AG04450 (cell line): Measurements from ENCODE around the gene ZNF365. TPM values are rescaled to one million over a fixed set of nuclear protein-coding genes. Genes with fewer than 3 reads are reported as not detected.
"Not testable (repeated sequence)": the region's sequence is repeated elsewhere in the genome, so short reads cannot be mapped to it uniquely, and the experiment has no call there.

ENCODE experiments used
- CTCF ChIA-PET: fragments of 300-600, 350-600 bp; formaldehyde crosslinking; extraction: SDS; loops from one replicate; lab custom pipeline; 2022; ENCODE audit warnings: antibody characterized with exemption, inconsistent platforms; lab: Charles Lee
- POLR2A ChIA-PET: fragments of 350-600 bp; formaldehyde crosslinking; extraction: SDS; loops from one replicate; lab custom pipeline; 2021; ENCODE audit warnings: antibody characterized with exemption, inconsistent platforms; lab: Yijun Ruan, JAX
- DNase-seq: peaks from one replicate; pipeline ENCODE4 v3.0.0-alpha.2; 2011; ENCODE audit warnings: low read depth, low spot score
- H3K27ac ChIP-seq: one replicate; pipeline ENCODE4 v1.5.1; 2012; ENCODE audit warnings: low read depth, low read length, control low read depth
- H3K27me3 ChIP-seq: one replicate; pipeline ENCODE4 v1.6.0; 2012; ENCODE audit warnings: low read length; ENCODE audit not compliant: control insufficient read depth, insufficient read depth
- H3K4me3 ChIP-seq: 2 replicates; pipeline ENCODE4 v1.5.1; 2011; ENCODE audit warnings: mild to moderate bottlenecking, low read depth, low read length, control low read depth
- H3K9me3 ChIP-seq: 2 replicates; pipeline ENCODE4 v1.5.1; 2012; ENCODE audit warnings: low read length; ENCODE audit not compliant: control insufficient read depth, insufficient read depth
- CTCF ChIP-seq: IDR thresholded peaks from 2 replicates; pipeline ENCODE4 v1.5.1; 2011; ENCODE audit warnings: low read depth, low read length, control low read depth, inconsistent platforms
- polyA plus RNA-seq: library from polyadenylated mRNA; depleted of rRNA; stranded (reverse); fragments of >200 nt; gene quantifications from 2 replicates; pipeline ENCODE4 v1.2.3, GENCODE V29; 2011

Gene ZNF365
- polyA plus RNA-seq, 1 experiment, result 3.9 TPM

DNA sequence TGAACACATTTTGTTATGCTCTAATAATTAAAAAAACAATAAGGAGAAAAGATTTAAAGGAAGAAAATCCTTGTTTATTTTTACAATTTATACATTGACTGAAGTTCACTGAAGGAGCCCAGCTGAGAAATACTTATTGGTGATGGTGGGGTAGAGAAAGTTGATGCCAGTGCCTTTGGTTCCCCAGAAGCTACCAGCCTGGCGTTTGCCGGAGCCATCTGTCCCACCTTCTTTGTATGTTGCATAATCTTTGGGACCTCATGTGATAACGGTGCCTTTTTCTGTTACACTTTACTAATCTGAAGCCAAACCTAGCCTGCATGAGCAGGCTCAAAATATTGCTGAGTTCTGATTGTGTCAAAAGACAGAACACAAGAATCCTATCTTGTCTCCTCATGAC lies 22.7 kb downstream of the ZNF365 start:
- no peak for DNase-seq
- no peaks in the 10 kb centered on the region for H3K9me3 ChIP-seq
- ChIA-PET CTCF (no interaction called here), POLR2A (no interaction called here)
- no peak overlapping the region for H3K4me3 ChIP-seq
- H3K27ac ChIP-seq, result no peak overlapping the region
- no peak for TF ChIP-seq CTCF
- H3K27me3 ChIP-seq, result no peaks in the 10 kb centered on the region

DNA sequence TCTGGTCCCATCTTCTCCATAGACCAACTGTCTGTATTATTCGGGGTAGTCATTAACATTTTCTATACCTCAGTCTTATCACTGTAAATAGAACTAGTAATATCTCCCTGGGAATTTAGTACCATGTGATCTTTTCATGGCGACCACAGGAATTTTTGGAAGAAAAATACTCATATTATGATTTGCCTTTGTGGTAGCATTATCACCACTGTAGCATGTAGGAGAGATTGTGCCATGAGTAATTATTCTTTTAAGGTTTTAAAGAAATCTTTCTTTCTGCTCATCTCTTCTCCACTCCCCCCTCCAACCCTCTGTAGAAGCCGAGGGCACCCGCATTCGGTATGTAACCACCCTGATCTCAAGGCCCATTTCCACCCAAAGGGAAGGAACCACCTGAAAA lies 25.0 kb downstream of the ZNF365 start:
- no peak for DNase-seq
- H3K4me3 ChIP-seq, result no peak overlapping the region
- CTCF ChIA-PET, result interaction anchor here (1.0 kb wide), 1 partner anchor 38 kb away, joined by 4 read pairs; no protein-coding TSS in a partner anchor
- H3K27me3 ChIP-seq, result no peaks in the 10 kb centered on the region
- POLR2A ChIA-PET, result no interaction called here
- H3K27ac ChIP-seq, result no peak overlapping the region
- TF ChIP-seq CTCF, result no peak
- no peaks in the 10 kb centered on the region for H3K9me3 ChIP-seq

GRCh38 chr10:62402508-62402907 lies 28.3 kb downstream of the ZNF365 start:
- Histone ChIP-seq H3K4me3 (no peak overlapping the region), H3K27ac (no peak overlapping the region), H3K9me3 (peaks cover 2% of the 10 kb centered on the region; the same call in 1 of the 2 replicates), H3K27me3 (no peaks in the 10 kb centered on the region)
- CTCF ChIA-PET, result interaction anchor here (0.7 to 0.8 kb wide), 2 partner anchors 35 to 451 kb away, joined by 3 read pairs; no protein-coding TSS in a partner anchor
- no peak for TF ChIP-seq CTCF
- DNase-seq, result no peak
- POLR2A ChIA-PET, result no interaction called here

DNA sequence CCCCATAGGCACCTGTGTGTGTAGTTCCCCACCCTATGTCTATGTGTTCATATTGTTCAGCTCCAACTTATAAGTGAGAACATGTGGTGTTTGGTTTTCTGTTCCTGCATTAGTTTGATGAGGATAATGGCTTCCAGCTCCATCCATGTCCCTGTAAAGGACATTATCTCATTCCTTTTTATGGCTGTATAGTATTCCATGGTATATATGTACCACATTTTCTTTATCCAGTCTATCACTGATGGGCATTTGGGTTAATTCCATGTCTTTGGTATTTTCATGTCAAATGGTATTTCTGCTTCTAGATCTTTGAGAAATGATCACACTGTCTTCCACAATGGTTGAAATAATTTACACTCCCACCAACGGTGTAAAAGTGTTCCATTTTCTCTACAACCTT lies 36.4 kb downstream of the ZNF365 start:
- DNase-seq, CTCF ChIA-PET: not testable (repeated sequence)

DNA sequence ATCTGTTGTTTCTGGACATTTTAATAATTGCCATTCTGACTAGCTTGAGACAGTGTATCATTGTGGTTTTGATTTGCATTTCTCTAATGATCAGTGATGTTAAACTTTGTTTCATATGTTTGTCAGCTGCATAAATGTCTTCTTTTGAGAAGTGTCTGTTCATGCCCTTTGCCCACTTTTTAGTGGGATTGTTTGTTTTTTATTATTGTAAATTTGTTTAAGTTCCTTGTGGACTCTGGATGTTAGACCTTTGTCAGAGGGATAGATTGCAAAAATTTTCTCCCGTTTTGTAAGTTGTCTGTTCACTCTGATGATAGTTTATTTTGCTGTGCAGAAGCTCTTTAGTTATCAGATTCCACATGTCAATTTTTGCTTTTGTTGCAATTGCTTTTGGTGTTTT lies 36.8 kb downstream of the ZNF365 start:
- POLR2A ChIA-PET, CTCF ChIA-PET, H3K27ac ChIP-seq, H3K27me3 ChIP-seq, H3K9me3 ChIP-seq, DNase-seq, H3K4me3 ChIP-seq: not testable (repeated sequence)

More for the DNA sequence above, 36.4 kb downstream of the ZNF365 start:
- H3K4me3 ChIP-seq, H3K27ac ChIP-seq, POLR2A ChIA-PET, H3K27me3 ChIP-seq, H3K9me3 ChIP-seq: not testable (repeated sequence)

GRCh38 chr10:62413048-62413447 lies 38.9 kb downstream of the ZNF365 start:
- ChIA-PET CTCF (interaction anchor here (1.5 kb wide), 1 partner anchor 24 kb away, joined by 4 read pairs; no protein-coding TSS in a partner anchor), POLR2A (no interaction called here)
- no peak for DNase-seq
- no peaks in the 10 kb centered on the region for H3K27me3 ChIP-seq
- no peaks in the 10 kb centered on the region for H3K9me3 ChIP-seq
- H3K27ac ChIP-seq, result no peak overlapping the region
- H3K4me3 ChIP-seq, result no peak overlapping the region
- TF ChIP-seq CTCF, result no peak
